Measurements from ENCODE around the gene GALNT9.

DNA sequence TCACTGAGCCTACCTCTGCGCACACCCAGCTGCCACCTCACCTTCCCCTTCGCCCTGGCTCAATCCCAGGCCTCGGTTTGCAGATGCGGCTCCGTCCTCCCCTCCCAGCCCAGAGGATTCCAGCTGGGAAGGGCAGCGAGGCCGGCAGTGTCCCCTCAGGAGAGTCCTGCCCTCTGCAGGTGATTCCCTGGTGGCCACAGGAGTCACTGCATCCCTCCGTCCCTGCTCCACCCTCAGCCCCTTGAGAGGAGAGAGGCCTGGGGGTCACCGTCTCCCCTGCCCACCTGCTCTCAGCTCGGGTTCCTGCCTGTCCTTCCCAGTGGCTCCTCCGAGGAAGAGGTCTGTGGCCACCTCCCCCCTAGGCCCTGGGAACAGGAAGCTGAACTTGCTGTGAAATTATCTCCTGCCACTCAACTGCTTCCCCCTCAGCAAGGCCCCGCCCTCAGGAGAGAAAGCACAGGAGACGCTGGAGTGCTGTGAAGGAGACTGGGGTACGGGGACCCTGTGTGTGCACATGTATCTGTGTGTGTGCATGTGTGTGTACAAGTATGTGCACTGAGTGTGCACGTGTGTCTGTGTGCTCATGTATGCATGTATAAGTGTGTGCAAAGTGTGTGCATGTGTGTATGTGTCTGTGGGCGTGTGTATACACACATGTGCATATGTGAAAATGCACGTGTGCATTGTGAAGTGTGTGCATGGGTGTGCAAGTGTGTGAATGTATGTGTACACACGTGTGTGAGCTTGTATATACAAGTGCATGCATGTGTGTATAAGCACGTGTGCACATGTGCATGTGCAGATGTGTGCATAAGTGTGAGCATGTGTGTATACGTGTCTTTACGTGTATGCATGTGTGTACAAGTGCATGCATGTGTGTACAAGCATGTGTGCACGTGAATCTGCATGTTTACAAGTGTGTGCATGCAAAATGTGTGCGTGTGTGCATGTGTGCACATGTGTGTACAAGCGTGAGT is 13.2 kb upstream of the GALNT9 start:
- no peak for TF ChIP-seq EZH2 (IDR thresholded peaks at IDR 0.05)
- TF ChIP-seq POLR2AphosphoS5 (IDR thresholded peaks at IDR 0.05; ENCODE audit: low read depth, low read length), result no peak
- TF ChIP-seq POLR2A (IDR thresholded peaks at IDR 0.05; ENCODE audit: borderline replicate concordance, extremely low read depth, insufficient read depth, insufficient read length), result no peak
- TF ChIP-seq, protein P1, sequence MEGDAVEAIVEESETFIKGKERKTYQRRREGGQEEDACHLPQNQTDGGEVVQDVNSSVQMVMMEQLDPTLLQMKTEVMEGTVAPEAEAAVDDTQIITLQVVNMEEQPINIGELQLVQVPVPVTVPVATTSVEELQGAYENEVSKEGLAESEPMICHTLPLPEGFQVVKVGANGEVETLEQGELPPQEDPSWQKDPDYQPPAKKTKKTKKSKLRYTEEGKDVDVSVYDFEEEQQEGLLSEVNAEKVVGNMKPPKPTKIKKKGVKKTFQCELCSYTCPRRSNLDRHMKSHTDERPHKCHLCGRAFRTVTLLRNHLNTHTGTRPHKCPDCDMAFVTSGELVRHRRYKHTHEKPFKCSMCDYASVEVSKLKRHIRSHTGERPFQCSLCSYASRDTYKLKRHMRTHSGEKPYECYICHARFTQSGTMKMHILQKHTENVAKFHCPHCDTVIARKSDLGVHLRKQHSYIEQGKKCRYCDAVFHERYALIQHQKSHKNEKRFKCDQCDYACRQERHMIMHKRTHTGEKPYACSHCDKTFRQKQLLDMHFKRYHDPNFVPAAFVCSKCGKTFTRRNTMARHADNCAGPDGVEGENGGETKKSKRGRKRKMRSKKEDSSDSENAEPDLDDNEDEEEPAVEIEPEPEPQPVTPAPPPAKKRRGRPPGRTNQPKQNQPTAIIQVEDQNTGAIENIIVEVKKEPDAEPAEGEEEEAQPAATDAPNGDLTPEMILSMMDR (IDR thresholded peaks at IDR 0.05 in 2 of 3, conservative IDR thresholded peaks at IDR 0.05 in 1 of 3; ENCODE audit: borderline replicate concordance in 1 of 3, insufficient read depth in 1 of 3, low read depth in 2 of 3, low read length in 2 of 3), result peak; percentile 65 to 88 (median 68)
- TF ChIP-seq RAD21 (IDR thresholded peaks at IDR 0.05; ENCODE audit: low read depth), result no peak; the same call in none of the 2 replicates
- TF ChIP-seq JUND (IDR thresholded peaks at IDR 0.05), result no peak
- TF ChIP-seq, protein P2, sequence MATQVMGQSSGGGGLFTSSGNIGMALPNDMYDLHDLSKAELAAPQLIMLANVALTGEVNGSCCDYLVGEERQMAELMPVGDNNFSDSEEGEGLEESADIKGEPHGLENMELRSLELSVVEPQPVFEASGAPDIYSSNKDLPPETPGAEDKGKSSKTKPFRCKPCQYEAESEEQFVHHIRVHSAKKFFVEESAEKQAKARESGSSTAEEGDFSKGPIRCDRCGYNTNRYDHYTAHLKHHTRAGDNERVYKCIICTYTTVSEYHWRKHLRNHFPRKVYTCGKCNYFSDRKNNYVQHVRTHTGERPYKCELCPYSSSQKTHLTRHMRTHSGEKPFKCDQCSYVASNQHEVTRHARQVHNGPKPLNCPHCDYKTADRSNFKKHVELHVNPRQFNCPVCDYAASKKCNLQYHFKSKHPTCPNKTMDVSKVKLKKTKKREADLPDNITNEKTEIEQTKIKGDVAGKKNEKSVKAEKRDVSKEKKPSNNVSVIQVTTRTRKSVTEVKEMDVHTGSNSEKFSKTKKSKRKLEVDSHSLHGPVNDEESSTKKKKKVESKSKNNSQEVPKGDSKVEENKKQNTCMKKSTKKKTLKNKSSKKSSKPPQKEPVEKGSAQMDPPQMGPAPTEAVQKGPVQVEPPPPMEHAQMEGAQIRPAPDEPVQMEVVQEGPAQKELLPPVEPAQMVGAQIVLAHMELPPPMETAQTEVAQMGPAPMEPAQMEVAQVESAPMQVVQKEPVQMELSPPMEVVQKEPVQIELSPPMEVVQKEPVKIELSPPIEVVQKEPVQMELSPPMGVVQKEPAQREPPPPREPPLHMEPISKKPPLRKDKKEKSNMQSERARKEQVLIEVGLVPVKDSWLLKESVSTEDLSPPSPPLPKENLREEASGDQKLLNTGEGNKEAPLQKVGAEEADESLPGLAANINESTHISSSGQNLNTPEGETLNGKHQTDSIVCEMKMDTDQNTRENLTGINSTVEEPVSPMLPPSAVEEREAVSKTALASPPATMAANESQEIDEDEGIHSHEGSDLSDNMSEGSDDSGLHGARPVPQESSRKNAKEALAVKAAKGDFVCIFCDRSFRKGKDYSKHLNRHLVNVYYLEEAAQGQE (IDR thresholded peaks at IDR 0.05; ENCODE audit: low read depth), result no peak
- no peak for TF ChIP-seq SIN3A (IDR thresholded peaks at IDR 0.05; ENCODE audit: low read depth)
- no peak for TF ChIP-seq ELF1 (IDR thresholded peaks at IDR 0.05; ENCODE audit: borderline replicate concordance, low read depth)
- TF ChIP-seq, protein P3, sequence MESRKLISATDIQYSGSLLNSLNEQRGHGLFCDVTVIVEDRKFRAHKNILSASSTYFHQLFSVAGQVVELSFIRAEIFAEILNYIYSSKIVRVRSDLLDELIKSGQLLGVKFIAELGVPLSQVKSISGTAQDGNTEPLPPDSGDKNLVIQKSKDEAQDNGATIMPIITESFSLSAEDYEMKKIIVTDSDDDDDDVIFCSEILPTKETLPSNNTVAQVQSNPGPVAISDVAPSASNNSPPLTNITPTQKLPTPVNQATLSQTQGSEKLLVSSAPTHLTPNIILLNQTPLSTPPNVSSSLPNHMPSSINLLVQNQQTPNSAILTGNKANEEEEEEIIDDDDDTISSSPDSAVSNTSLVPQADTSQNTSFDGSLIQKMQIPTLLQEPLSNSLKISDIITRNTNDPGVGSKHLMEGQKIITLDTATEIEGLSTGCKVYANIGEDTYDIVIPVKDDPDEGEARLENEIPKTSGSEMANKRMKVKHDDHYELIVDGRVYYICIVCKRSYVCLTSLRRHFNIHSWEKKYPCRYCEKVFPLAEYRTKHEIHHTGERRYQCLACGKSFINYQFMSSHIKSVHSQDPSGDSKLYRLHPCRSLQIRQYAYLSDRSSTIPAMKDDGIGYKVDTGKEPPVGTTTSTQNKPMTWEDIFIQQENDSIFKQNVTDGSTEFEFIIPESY (IDR thresholded peaks at IDR 0.05; ENCODE audit: extremely low read depth, insufficient replicate concordance, low read length), result no peak
- TF ChIP-seq, protein P4, sequence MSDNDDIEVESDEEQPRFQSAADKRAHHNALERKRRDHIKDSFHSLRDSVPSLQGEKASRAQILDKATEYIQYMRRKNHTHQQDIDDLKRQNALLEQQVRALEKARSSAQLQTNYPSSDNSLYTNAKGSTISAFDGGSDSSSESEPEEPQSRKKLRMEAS (IDR thresholded peaks at IDR 0.05), result no peak

Data from HCT116 (cell line).